MM.1S (cell line): ENCODE results near the gene CSNK1D.

Source experiments
- CTCF ChIP-seq: fragments of 300-600 bp; sonication (generic); IDR thresholded peaks from 2 replicates; pipeline ENCODE4 v1.5.1; 2016; ENCODE audit warnings: antibody characterized with exemption, low read length, mixed read lengths
- EZH2 ChIP-seq: fragments of 300-600 bp; sonication (generic); optimal IDR thresholded peaks from 2 replicates; pipeline ENCODE3; 2017; ENCODE audit warnings: low read depth, mild to moderate bottlenecking, antibody characterized with exemption, low read length, mixed read lengths
- EZH2phosphoT487 ChIP-seq: fragments of 300-600 bp; sonication (generic); IDR thresholded peaks from 2 replicates; pipeline ENCODE4 v1.6.1; 2018; ENCODE audit warnings: antibody characterized with exemption, low read length

- TF ChIP-seq EZH2phosphoT487 (no peak), CTCF (no peak), EZH2 (no peak)
Observed at GRCh38 chr17:82315703-82316358, 42.3 kb upstream of the CSNK1D start.
